Endodermal cell (in vitro differentiated cells): Measurements from ENCODE around the gene SUPT20H. TPM values are rescaled to one million over a fixed set of nuclear protein-coding genes. Genes with fewer than 3 reads are reported as not detected.
A peak's percentile ranks its signal among the peaks of the same experiment; 100 is the strongest.

ENCODE experiments used
- DNase-seq: peaks from one replicate; pipeline ENCODE4 v3.0.0-alpha.2; 2017
- H3K27ac ChIP-seq: 2 replicates; pipeline ENCODE4 v1.5.1; 2013; ENCODE audit warnings: mild to moderate bottlenecking, low read depth, low read length, moderate library complexity
- H3K27me3 ChIP-seq: 2 replicates; pipeline ENCODE4 v1.6.1; 2013; ENCODE audit warnings: mild to moderate bottlenecking, low read length, moderate library complexity; ENCODE audit not compliant: insufficient read depth, control insufficient read depth, poor library complexity, severe bottlenecking
- H3K36me3 ChIP-seq: 2 replicates; pipeline ENCODE4 v1.7.0; 2013; ENCODE audit warnings: mild to moderate bottlenecking, low read length, moderate library complexity; ENCODE audit not compliant: control insufficient read depth, insufficient read depth
- H3K4me1 ChIP-seq: one replicate; pipeline ENCODE4 v1.7.0; 2013; ENCODE audit warnings: low read length; ENCODE audit not compliant: control insufficient read depth, insufficient read depth
- H3K4me3 ChIP-seq: 2 replicates; pipeline ENCODE4 v1.5.1; 2013; ENCODE audit warnings: mild to moderate bottlenecking, low read length, moderate library complexity
- H3K9ac ChIP-seq: 2 replicates; pipeline ENCODE4 v1.6.1; 2013; ENCODE audit warnings: mild to moderate bottlenecking, low read length, moderate library complexity; ENCODE audit not compliant: poor library complexity, severe bottlenecking; ENCODE audit errors: extremely low read depth
- H3K9me3 ChIP-seq: 2 replicates; pipeline ENCODE4 v1.6.1; 2013; ENCODE audit warnings: mild to moderate bottlenecking, low read length, moderate library complexity; ENCODE audit not compliant: control insufficient read depth
- H3K27ac Mint-ChIP-seq: 2 replicates; pipeline ENCODE4 v1.8.0; 2020; ENCODE audit warnings: mixed read lengths
- H3K27me3 Mint-ChIP-seq: 2 replicates; pipeline ENCODE4 v1.8.0; 2021; ENCODE audit warnings: mild to moderate bottlenecking, mixed read lengths; ENCODE audit not compliant: insufficient read depth
- H3K36me3 Mint-ChIP-seq: 2 replicates; pipeline ENCODE4 v1.8.0; 2020; ENCODE audit warnings: low read depth, mixed read lengths
- H3K4me1 Mint-ChIP-seq: 2 replicates; pipeline ENCODE4 v1.8.0; 2020; ENCODE audit warnings: mixed read lengths
- H3K4me3 Mint-ChIP-seq: 2 replicates; pipeline ENCODE4 v1.8.0; 2020; ENCODE audit warnings: mild to moderate bottlenecking, moderate library complexity, mixed read lengths
- H3K9me3 Mint-ChIP-seq: 2 replicates; pipeline ENCODE4 v1.8.0; 2020; ENCODE audit warnings: mild to moderate bottlenecking, mixed read lengths
- WGBS, 2 experiments: methylation state at CpG; one replicate each; pipeline versions ENCODE4 v1.1.5 to v1.1.7; 2013; ENCODE audit warnings: missing lambda C conversion rate in 2 of 2, mixed read lengths in 1 of 2; ENCODE audit not compliant: insufficient coverage in 1 of 2, insufficient read length in 1 of 2; 5-methylcytosine and 5-hydroxymethylcytosine counted together
- total RNA-seq, 2 donors: library from RNA; stranded (reverse); fragmentation: NEBNext Ultra II Directional in 1 of 2; extraction: Animal tissue kit (Norgen Biotek cat#: 25700) in 1 of 2; gene quantifications; 2 replicates in 1 of 2; 3 replicates in 1 of 2; pipeline ENCODE4 v1.2.1, GENCODE V29; 2021
- TF ChIP-seq, protein P1 (sequence below): fragments of 200-600 bp; sonication (generic); conservative IDR thresholded peaks from 2 replicates; pipeline ENCODE4 v1.5.0; 2021; ENCODE audit warnings: antibody characterized with exemption, mild to moderate bottlenecking

SUPT20H gene
- total RNA-seq, 2 donors from 2014 or later: 84.8 to 102 TPM

DNA sequence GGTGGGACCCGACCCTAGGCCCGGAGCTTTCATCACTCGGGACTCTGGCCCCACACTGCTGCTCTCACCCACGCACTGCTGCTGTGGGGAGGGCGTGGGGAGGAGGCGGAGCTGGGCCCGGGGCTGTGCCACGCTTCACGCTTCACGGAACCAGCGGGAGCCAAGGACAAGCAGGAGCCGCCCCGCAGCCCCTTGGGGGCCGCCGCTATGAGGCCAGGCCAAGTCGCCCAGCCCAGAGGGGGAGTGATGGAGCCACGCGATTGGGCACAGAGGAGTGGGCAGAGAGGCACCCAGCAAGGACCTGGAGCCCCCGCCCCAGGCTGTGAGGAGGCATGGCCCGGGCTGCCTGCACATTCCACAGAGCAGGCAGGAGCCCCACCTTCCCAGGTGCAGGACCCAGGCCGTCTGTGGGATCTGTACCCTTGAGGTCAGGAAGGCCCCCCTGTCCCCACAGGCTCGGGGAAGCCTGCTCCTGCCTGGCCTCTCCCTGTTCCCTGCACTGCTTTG is 10.2 kb upstream of the SUPT20H start:
- Histone ChIP-seq H3K9me3 (no peaks in the 10 kb centered on the region), H3K4me3 (no peak overlapping the region), H3K4me1 (no peaks in the 10 kb centered on the region), H3K9ac (no peak overlapping the region), H3K27ac (no peak overlapping the region), H3K27me3 (no peaks in the 10 kb centered on the region), H3K36me3 (no peaks in the 10 kb centered on the region)
- no peaks in the 10 kb centered on the region for H3K36me3 Mint-ChIP-seq
- no peaks in the 10 kb centered on the region for H3K27me3 Mint-ChIP-seq
- no peaks in the 10 kb centered on the region for H3K9me3 Mint-ChIP-seq
- no peak overlapping the region for H3K4me3 Mint-ChIP-seq
- DNase-seq: no peak
- H3K4me1 Mint-ChIP-seq: peaks cover 7% of the 10 kb centered on the region
- TF ChIP-seq, protein P1, sequence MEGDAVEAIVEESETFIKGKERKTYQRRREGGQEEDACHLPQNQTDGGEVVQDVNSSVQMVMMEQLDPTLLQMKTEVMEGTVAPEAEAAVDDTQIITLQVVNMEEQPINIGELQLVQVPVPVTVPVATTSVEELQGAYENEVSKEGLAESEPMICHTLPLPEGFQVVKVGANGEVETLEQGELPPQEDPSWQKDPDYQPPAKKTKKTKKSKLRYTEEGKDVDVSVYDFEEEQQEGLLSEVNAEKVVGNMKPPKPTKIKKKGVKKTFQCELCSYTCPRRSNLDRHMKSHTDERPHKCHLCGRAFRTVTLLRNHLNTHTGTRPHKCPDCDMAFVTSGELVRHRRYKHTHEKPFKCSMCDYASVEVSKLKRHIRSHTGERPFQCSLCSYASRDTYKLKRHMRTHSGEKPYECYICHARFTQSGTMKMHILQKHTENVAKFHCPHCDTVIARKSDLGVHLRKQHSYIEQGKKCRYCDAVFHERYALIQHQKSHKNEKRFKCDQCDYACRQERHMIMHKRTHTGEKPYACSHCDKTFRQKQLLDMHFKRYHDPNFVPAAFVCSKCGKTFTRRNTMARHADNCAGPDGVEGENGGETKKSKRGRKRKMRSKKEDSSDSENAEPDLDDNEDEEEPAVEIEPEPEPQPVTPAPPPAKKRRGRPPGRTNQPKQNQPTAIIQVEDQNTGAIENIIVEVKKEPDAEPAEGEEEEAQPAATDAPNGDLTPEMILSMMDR: no peak
- H3K27ac Mint-ChIP-seq: no peak overlapping the region
- WGBS, 2 experiments: 94 to 96% methylated on average over 9 to 22 of the region's 22 CpGs

DNA sequence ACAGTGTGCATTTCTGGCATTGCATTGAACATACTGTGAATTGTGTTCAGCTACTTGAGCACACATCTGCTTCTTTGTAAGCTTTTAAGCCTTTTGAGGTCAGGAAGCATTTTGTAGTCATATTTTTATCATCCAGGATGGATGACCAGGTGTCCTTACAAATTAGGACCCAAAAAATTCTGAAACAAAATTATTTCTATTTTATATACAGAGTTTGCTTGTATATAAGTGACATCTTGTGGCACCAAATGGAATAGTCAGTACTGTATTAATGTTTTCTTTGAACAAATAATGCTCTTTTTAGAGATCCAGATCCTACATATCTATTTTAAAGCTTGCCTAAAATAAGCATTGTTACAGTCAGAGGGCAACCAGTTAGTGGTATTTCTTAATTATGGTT is 9.5 kb upstream of the SUPT20H start:
- Mint-ChIP-seq H3K36me3 (no peaks in the 10 kb centered on the region), H3K9me3 (no peaks in the 10 kb centered on the region), H3K27me3 (no peaks in the 10 kb centered on the region), H3K4me1 (peaks cover 7% of the 10 kb centered on the region), H3K27ac (no peak overlapping the region), H3K4me3 (no peak overlapping the region)
- Histone ChIP-seq H3K4me3 (no peak overlapping the region), H3K9ac (no peak overlapping the region), H3K27ac (no peak overlapping the region), H3K27me3 (no peaks in the 10 kb centered on the region), H3K9me3 (no peaks in the 10 kb centered on the region), H3K4me1 (no peaks in the 10 kb centered on the region), H3K36me3 (no peaks in the 10 kb centered on the region)
- no peak for DNase-seq
- TF ChIP-seq, protein P1: peak; percentile 39

DNA sequence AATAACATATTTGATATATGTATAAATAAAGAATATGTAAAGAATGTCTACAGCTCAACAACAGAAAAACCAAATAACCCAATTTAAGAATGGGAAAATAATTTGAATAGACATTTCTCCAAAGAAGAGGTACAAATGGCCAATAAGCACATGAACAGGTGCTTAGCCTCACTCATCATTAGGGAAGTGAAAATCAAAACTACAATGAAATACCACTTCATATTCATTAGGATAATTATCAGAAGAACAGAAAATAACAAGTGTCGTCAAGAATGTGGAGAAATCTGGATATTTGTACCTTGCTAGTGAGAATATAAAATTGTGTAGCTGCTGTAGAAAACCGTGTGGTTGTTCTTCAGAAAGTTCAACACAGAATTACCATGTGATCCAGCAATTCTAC is 8.4 kb upstream of the SUPT20H start:
- Mint-ChIP-seq H3K27me3 (peaks cover under 1% of the 10 kb centered on the region), H3K4me1 (peaks cover 3% of the 10 kb centered on the region), H3K9me3 (no peaks in the 10 kb centered on the region), H3K36me3 (no peaks in the 10 kb centered on the region), H3K27ac (no peak overlapping the region), H3K4me3 (no peak overlapping the region)
- TF ChIP-seq, protein P1: no peak
- Histone ChIP-seq H3K4me3 (no peak overlapping the region), H3K27ac (no peak overlapping the region), H3K36me3 (no peaks in the 10 kb centered on the region), H3K27me3 (no peaks in the 10 kb centered on the region), H3K9me3 (no peaks in the 10 kb centered on the region), H3K4me1 (no peaks in the 10 kb centered on the region), H3K9ac (no peak overlapping the region)
- WGBS, 2 experiments: 80 to 88% methylated on average over 1 to 2 of the region's 2 CpGs
- no peak for DNase-seq
